ENCODE measurements around the gene CRTC1.
"Not testable (repeated sequence)": the region's sequence is repeated elsewhere in the genome, so short reads cannot be mapped to it uniquely, and the experiment has no call there.

Gene CRTC1

GRCh38 chr19:18704054-18704453, 20.6 kb downstream of the CRTC1 start:
- no peak for DNase-seq

GRCh38 chr19:18704971-18705370, 21.5 kb downstream of the CRTC1 start:
- no peak for DNase-seq

DNA sequence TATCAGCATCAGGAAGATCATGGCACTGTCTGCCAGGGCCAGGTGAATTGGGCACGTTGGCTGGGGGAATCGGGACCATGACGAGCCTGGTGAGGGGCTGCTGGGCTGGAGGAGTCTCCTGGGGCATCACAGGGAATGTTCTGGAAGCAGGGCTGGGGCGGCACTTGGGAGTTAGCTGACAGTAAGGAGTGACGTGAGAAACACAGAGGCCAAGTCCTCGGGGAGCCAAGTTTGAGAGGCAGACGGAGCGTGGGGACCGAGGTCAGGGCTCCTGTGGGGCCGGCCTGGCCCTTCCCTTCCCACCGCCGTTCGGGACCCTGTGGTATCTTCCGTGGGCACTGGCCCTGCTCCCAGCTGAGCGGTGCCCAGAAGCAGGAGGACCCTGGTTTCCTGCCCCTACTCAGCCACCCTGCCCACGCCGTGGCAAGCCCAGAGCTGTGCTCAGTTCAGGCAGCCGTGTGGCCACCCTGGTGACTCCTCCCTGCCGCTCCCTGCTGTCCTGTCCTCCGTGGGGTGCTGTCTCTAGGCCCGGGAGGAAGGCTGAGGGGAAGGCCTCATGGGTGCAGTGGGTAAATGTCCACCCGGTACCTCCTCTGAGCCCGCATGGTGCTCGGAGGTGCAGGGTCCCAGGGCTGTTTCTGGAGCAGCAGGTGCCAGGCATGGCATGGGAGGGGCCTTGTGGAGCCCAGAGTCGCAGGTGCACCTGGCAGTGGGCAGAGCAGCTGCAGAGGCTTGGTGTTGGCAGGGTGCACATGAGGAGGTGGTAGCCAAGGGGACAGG, 25.2 kb downstream of the CRTC1 start:
- DNase-seq, result no peak

GRCh38 chr19:18709546-18709945, 26.1 kb downstream of the CRTC1 start:
- no peak for DNase-seq

DNA sequence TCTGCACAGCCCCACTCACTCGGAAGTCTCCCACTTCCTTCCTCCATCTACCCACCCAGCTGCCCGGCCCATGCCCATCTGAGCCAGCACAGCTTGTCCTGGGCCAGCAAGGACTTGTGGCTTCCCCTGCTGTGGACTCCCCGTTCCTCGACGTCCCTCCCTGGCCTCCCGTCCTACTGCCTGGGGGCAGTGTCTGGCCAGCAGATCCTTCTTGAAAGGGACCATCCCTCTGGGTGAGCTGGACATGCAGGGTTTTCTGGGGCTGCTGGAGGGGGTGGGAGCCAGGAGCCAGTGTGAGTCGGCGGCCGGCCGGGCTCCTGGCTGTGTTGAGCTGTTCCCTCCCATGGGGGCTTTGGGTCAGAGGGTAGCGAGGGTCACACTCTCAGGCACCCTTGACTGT, 26.7 kb downstream of the CRTC1 start:
- no peak for DNase-seq

DNA sequence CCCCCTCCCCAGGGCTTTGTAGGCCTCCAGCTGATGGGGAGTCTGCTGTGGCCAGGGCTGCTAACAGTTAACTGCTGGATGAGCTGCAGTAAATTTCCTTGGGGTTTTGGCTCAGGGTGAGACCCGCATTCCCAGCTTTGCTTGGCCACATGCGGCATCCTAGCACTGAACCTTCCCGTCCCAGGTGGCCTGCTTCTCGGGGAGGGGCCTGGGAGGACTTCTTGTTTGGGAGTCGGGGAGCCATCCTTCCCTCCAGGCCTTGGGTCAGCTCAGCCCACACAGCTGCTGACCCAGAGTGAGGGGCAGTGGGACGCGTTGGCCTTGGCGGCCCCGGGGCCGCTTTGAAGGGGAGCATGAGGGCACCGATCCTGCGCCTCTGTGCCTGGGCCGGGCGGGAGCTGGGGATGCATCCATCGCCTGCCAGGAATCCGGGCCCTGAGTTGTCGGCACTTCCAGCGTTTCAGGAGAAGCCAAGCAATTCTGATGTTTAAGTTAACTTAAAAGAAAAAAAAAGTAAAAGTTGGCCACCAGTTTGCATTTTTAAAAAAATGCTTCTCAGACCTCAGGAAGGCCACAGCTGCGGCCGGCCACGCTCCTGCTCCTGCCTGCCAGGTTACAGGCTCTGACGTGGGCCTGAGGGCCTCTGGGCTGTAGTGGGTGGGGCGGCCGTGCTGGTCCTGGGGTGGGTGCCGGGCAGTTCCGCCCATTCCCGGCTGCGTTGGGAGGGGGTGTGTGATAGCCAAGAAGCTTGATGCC, 27.7 kb downstream of the CRTC1 start:
- DNase-seq, result no peak

DNA sequence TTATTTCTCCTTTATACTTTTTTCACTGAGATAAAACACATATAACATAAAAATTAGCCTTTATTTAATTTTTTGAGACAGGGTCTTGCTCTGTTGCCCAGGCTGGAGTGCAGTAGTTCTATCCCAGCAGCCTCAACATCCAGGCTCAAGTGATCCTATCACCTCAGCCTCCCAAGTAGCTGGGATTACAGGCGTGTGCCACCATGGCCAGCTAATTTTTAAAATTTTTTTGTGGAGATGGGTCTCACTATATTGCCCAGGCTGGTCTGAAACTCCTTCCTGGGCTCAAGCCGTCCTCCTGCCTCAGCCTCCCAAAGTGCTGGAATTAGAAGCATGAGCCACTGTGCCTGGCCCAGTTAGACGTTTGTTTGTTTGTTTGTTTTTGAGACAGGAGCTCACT, 28.4 kb downstream of the CRTC1 start:
- DNase-seq, result no peak

DNA sequence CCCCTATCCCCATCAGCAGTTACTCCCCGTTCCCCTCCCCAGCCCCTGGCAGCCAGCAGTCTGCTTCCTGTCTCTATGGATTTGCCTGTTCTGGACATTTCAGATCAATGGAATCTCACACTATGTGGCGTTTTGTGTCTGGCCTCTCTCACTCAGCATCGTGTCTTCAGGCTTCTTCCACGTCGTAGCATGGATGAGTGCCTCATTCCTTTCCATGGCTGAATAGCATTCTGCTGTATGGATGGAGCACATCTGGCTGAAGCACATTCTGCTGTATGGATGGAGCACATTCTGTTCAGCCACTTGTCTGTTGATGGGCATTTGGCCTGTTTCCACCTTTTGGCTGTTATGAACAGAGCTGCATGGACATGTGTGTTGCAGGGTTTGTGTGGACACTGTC, 29.5 kb downstream of the CRTC1 start:
- DNase-seq, result no peak

GRCh38 chr19:18713550-18714117, 30.2 kb downstream of the CRTC1 start:
- no peak for DNase-seq

DNA sequence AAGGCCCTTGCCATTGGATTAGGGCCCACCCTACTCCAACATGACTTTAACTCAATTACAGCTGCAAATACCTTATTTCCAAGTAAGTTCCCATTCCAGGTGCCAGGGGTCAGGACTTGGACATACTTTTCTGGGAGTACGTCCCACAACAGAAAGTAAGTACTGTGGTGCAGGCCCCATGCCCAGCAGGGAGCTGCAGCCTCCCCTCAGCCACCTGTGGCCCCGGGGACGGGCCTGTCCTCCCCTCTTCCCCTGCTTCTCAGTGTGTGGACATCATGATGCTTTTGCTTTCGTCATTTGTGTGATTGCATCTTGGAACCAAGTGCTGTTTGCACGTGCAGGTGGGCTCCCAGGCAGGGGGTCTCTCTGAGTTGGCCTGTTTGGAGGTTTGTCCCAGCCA, 31.9 kb downstream of the CRTC1 start:
- DNase-seq, result no peak

DNA sequence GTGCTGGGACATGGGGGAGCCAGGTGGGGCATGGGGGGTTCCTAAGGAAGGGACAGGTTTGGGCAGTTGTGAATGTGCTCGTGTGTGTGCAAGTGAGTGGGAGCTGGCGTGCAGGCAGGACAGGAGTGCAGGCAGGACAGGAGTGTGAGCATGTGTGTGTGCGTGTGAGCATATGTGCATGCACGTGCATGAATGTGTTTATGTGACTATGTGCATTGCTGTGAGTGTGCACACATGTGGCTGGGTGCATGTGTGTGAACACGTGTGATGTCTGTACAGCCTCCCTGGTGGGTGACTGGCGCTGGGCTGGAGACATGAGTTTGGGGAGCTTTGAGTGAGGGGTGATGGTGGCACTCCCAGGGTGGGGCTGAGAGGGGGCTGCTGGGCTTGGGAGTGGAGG, 33.4 kb downstream of the CRTC1 start:
- DNase-seq, result no peak

- no peak for DNase-seq
Measured at GRCh38 chr19:18717601-18718000, 34.1 kb downstream of the CRTC1 start.

GRCh38 chr19:18718015-18718526, 34.6 kb downstream of the CRTC1 start:
- DNase-seq, result no peak

- no peak for DNase-seq
Measured at GRCh38 chr19:18718846-18719458, 35.5 kb downstream of the CRTC1 start.

DNA sequence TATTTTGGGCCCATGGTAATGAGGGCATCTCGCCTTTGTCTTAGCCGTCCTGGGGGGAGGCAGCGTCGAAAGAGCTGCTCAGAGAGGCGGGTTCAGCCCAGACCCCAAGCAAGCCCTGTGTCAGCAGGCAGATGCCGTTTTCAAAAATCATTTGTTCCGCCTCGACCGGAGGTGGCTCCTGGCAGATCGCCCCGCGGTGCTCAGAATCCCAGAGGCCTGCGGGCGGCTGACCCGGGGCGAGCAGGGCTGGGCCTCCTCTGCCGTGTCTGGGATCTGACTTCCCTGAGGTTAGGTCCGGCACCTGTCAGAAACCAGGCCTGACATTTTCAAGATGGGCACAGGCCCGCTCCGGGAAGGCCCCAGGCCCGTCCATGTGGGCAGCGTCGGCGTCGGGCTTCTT, 36.1 kb downstream of the CRTC1 start:
- DNase-seq, result no peak

GRCh38 chr19:18723871-18724377, 40.4 kb downstream of the CRTC1 start:
- DNase-seq, result no peak

GRCh38 chr19:18725841-18726770, 42.6 kb downstream of the CRTC1 start:
- no peak for DNase-seq

DNA sequence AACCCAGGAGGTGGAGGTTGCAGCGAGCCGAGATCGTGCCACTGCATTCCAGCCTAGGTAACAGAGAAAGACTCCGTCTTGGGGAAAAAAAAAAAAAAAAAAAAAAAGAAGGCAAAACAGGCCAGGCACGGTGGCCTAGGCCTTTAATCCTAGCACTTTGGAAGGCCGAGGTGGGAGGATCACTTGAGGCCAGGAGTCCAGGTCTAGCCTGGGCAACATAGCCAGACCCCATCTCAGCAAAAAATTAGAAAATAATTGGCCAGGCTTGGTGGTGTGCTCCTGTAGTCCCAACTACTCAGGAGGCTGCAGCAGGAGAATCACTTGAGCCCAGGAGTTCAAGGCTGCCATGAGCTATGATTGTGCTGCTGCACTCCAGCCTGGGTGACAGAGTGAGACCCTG, 43.4 kb downstream of the CRTC1 start:
- DNase-seq, result no peak

DNA sequence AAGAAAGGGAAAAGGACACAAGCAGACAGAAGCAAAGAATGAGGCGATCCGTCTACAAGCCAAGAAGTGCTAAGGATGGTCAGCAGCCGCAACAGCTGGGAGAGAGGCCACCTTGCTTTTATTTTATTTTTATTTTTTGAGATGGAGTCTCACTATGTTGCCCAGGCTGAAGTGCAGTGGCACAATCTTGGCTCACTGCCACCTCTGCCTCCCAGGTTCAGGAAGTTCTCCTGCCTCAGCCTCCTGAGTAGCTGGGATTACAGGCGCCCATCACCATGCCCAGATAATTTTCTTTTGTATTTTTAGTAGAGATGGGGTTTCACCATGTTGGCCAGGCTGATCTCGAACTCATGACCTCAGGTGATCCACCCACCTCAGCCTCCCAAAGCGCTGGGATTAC, 44.1 kb downstream of the CRTC1 start:
- not testable (repeated sequence) for DNase-seq

DNA sequence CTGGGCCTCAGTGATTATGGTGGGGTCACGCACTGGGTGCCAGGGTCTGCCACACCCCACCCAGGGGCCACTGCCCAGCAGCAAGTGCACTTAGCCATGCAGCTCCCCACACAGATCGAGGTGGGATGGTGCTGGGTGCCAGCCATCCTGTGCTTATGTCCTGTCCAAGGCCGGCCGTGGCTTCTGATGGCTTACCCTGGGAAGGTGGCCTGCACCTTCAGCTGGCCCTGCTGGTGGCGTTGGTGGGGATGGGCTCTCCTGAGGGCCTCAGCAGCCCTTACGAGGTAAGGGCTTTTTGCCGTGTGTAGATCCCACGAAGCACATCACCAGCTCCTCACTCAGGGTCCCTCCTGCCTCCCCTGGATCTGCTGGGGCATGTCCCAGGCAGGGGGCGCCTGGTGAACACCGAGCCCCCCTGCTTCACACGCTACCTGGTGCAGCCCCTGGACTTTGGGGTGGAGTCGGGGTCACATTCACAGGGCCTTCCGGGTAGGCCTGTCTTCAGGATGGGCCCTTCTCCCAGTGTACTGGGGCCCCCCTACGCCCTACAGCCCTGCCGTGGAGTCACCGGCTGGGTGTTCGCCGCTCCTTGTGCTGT, 46.6 kb downstream of the CRTC1 start:
- DNase-seq, result no peak

GRCh38 chr19:18730885-18731513, 47.5 kb downstream of the CRTC1 start:
- DNase-seq, result no peak
